ENCODE results near the gene CCDC68. TPM values are rescaled to one million over a fixed set of nuclear protein-coding genes. Genes with fewer than 3 reads are reported as not detected.
A peak's percentile ranks its signal among the peaks of the same experiment; 100 is the strongest.

Gene CCDC68
- total and polyA plus RNA-seq, 7 donors: 1.0 to 2.0 (median 1.6) TPM

DNA sequence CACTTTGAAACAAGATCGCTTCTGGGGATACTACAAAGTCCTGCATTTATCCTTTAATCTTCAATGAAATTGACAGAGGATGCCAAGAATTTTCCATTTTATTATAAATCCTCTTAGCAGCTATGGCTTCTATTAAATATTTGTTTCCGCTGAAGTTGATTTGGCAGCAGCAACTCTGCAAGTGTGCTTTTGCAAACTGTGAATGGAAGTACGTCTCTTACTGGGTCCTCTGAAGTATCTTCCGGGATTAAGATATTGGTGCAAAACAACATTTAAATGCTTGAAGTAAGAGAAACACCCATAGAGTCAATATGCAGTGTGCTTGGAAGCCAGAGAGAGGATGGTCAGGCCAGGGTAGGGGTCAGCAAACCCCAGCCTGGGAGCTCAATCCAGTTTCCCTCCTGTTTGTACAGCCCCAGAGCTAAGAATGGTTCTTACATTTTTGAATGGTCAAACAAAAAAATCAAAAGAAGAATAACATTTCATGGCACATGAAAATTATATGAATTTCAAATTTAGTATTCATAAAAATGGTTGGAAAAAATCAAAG is 13.6 kb downstream of the CCDC68 start:
- Histone ChIP-seq H3K36me3 (ENCODE audit: insufficient read depth in 1 of 2, low read depth in 1 of 2) (no peaks in the 10 kb centered on the region), H3K27ac (peak overlapping the region; percentile 33), H3K27me3 (ENCODE audit: insufficient read depth in 3 of 3, low read length in 2 of 3) (no peaks in the 10 kb centered on the region), H3K4me1 (no peaks in the 10 kb centered on the region), H3K9me3 (no peaks in the 10 kb centered on the region), H3K4me3 (peak overlapping the region; percentile 54)
- TF ChIP-seq, protein P1, sequence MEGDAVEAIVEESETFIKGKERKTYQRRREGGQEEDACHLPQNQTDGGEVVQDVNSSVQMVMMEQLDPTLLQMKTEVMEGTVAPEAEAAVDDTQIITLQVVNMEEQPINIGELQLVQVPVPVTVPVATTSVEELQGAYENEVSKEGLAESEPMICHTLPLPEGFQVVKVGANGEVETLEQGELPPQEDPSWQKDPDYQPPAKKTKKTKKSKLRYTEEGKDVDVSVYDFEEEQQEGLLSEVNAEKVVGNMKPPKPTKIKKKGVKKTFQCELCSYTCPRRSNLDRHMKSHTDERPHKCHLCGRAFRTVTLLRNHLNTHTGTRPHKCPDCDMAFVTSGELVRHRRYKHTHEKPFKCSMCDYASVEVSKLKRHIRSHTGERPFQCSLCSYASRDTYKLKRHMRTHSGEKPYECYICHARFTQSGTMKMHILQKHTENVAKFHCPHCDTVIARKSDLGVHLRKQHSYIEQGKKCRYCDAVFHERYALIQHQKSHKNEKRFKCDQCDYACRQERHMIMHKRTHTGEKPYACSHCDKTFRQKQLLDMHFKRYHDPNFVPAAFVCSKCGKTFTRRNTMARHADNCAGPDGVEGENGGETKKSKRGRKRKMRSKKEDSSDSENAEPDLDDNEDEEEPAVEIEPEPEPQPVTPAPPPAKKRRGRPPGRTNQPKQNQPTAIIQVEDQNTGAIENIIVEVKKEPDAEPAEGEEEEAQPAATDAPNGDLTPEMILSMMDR (IDR thresholded peaks at IDR 0.05): no peak
- DNase-seq (no peak), ATAC-seq (no peak)
- WGBS, 3 donors: 23 to 30% (median 26%) methylated on average over 4 of the region's 4 CpGs
- intact Hi-C loops (cut with DNase I): no loop called here

DNA sequence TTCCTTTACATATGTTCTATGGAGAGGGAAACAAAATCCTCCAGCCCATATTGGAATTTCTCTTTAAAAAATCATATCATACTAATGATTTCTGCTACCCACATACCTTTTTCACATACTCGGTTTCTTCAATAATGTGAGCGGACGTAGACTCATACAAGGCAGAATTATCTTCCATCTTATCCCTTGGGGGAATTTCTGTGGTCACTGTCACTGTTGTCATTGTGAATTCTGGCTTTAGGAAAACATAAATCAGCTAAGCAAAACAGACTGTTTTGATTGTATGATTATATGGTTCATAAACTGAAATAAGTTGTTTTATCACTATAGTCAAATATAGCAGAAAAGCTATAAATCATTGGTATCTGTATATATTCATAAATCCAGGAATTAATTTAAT is 16.7 kb downstream of the CCDC68 start:
- intact Hi-C loops (cut with DNase I): no loop called here
- 88 to 94% (median 92%) methylated on average over 3 of the region's 3 CpGs for WGBS, 3 donors
- H3K36me3 ChIP-seq (ENCODE audit: insufficient read depth in 1 of 2, low read depth in 1 of 2): no peaks in the 10 kb centered on the region

DNA sequence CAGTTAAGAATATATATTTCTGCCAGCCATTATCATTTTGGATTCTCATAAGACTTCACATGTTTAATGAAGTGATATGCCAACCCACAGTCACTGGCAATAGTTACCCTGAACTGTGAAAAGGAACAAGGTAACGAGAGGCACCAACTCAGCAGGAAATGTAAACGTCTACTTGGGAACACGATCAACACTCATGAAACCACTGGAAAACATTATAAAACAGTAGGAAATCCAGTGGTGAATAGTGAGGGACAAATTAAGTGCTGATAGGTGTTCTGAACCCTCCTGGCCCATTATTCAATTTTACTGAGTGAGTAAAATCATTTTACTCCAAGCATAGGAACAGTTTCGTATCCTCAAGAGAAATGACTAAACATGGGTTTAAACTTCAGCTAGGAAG is 17.1 kb downstream of the CCDC68 start:
- no peaks in the 10 kb centered on the region for H3K36me3 ChIP-seq (ENCODE audit: insufficient read depth in 1 of 2, low read depth in 1 of 2)
- ATAC-seq: no peak
- no peaks in the 10 kb centered on the region for H3K27me3 ChIP-seq (ENCODE audit: insufficient read depth in 3 of 3, low read length in 2 of 3)
- H3K27ac ChIP-seq: no peak overlapping the region
- H3K9me3 ChIP-seq: no peaks in the 10 kb centered on the region
- H3K4me1 ChIP-seq: no peaks in the 10 kb centered on the region
- no peak for DNase-seq
- TF ChIP-seq, protein P1 (IDR thresholded peaks at IDR 0.05): no peak
- no peak overlapping the region for H3K4me3 ChIP-seq
- 54 to 84% (median 68%) methylated on average over 4 of the region's 4 CpGs for WGBS, 3 donors
- intact Hi-C loops (cut with DNase I): no loop called here

More for the DNA sequence above, 16.7 kb downstream of the CCDC68 start:
- H3K4me1 ChIP-seq: no peaks in the 10 kb centered on the region
- ATAC-seq: no peak
- DNase-seq: no peak
- TF ChIP-seq, protein P1 (IDR thresholded peaks at IDR 0.05): no peak
- no peak overlapping the region for H3K4me3 ChIP-seq
- no peak overlapping the region for H3K27ac ChIP-seq
- no peaks in the 10 kb centered on the region for H3K27me3 ChIP-seq (ENCODE audit: insufficient read depth in 3 of 3, low read length in 2 of 3)
- no peaks in the 10 kb centered on the region for H3K9me3 ChIP-seq

DNA sequence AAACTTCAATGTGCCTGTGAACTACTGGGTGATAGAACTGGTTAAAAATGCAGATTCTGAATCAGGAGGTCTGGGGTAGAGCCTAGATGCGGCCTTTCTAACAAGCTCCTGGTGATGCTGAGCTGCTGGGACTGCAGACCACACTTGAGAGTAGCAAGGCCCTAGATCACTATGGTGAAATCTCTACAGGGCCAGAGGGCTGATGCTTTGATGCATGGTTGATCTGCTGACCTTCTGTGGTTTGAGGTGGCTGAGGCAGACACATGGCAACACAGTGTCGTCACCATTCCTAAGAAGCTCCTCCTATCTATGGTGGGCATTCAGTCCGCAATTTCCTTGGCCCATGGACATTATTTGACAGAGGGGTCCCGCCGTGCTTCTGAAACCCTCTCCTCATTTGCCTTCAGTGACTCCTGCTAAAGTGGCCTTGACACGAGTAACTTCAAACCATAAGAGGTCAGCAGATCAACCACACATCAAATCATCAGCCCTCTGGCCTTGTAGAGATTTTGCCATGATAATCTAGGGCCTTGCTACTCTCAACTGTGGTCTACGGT is 19.8 kb downstream of the CCDC68 start:
- Histone ChIP-seq H3K27me3 (ENCODE audit: insufficient read depth in 3 of 3, low read length in 2 of 3) (peaks cover 0 to 2% (median 0%) of the 10 kb centered on the region in 3 donors), H3K4me1 (no peaks in the 10 kb centered on the region), H3K27ac (no peak overlapping the region), H3K9me3 (no peaks in the 10 kb centered on the region), H3K36me3 (ENCODE audit: insufficient read depth in 1 of 2, low read depth in 1 of 2) (no peaks in the 10 kb centered on the region), H3K4me3 (no peak overlapping the region)
- DNase-seq: no peak
- 87 to 90% (median 89%) methylated on average over 7 of the region's 7 CpGs for WGBS, 3 donors
- no peak for ATAC-seq
- TF ChIP-seq, protein P1 (IDR thresholded peaks at IDR 0.05): no peak
- intact Hi-C loops (cut with DNase I): no loop called here

DNA sequence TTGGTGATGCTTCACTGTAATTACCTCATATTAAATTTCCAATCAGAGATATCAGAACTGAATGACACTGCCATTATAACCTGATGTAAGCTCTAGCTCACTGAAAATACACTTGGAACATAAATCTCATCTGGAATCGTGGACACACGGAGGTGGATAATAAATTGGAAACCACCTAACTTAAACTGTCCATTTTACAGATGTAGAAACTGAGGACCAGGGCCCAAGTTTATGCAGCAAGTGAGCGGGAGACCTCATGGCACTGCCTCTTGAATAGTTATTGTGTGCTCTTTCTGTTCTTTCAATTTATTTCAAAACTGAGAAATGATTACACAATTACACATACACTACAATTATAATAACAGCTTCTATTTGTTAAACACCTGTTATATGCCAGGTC is 20.8 kb downstream of the CCDC68 start:
- Histone ChIP-seq H3K4me3 (no peak overlapping the region), H3K27me3 (ENCODE audit: insufficient read depth in 3 of 3, low read length in 2 of 3) (peaks cover 0 to 2% (median 0%) of the 10 kb centered on the region in 3 donors), H3K27ac (no peak overlapping the region), H3K4me1 (no peaks in the 10 kb centered on the region), H3K36me3 (ENCODE audit: insufficient read depth in 1 of 2, low read depth in 1 of 2) (no peaks in the 10 kb centered on the region), H3K9me3 (no peaks in the 10 kb centered on the region)
- ATAC-seq (no peak), DNase-seq (no peak)
- TF ChIP-seq, protein P1 (IDR thresholded peaks at IDR 0.05): no peak
- intact Hi-C loops (cut with DNase I): no loop called here
- WGBS, 3 donors: 86 to 92% (median 91%) methylated on average over 3 of the region's 3 CpGs

Data from psoas muscle (tissue), 8 donors.